K562 (cell line): Measurements from ENCODE around the gene BMP2K. TPM values are rescaled to one million over a fixed set of nuclear protein-coding genes. Genes with fewer than 3 reads are reported as not detected.

Experiments used
- CC2D1A ChIP-seq: fragments of 450-650 bp; IDR thresholded peaks from 2 replicates; pipeline ENCODE4 v1.6.1; 2017; ENCODE audit warnings: mild to moderate bottlenecking
- CXXC5 ChIP-seq: fragments of 250-450 bp; sonication (Bioruptor Pico); IDR thresholded peaks from 2 replicates; pipeline ENCODE4 v1.8.0; 2022; ENCODE audit warnings: inconsistent platforms, mild to moderate bottlenecking, moderate library complexity
- EGR1 ChIP-seq: fragments of 450-650 bp; conservative IDR thresholded peaks from 2 replicates; pipeline ENCODE4 v1.6.1; 2017; ENCODE audit warnings: mild to moderate bottlenecking
- ETV6 ChIP-seq, 3 experiments: fragments of 150-350 bp in 1 of 3; sonication (generic) in 1 of 3; formaldehyde crosslinking in 1 of 3; IDR thresholded peaks; 2 replicates each; pipeline versions ENCODE4 v1.6.1 to v1.8.0; 2014 to 2022; ENCODE audit warnings: borderline replicate concordance in 2 of 3, low read depth in 2 of 3, antibody characterized with exemption in 1 of 3, low read length in 1 of 3, mild to moderate bottlenecking in 1 of 3, missing genetic modification reagents in 1 of 3
- HIVEP1 ChIP-seq: fragments of 250-450 bp; sonication (Bioruptor Pico); IDR thresholded peaks from 2 replicates; pipeline ENCODE4 v1.4.0; 2020; ENCODE audit warnings: mild to moderate bottlenecking
- ILF3 ChIP-seq: fragments of 450-650 bp; IDR thresholded peaks from 2 replicates; pipeline ENCODE4 v1.6.1; 2018; ENCODE audit warnings: antibody characterized with exemption, mild to moderate bottlenecking, moderate library complexity, borderline replicate concordance
- KLF10 ChIP-seq: fragments of 250-450 bp; sonication (Bioruptor Pico); IDR thresholded peaks from 2 replicates; pipeline ENCODE4 v1.6.1; 2021; ENCODE audit warnings: matching md5 sums
- NFE2L1 ChIP-seq: fragments of 450-650 bp; IDR thresholded peaks from 2 replicates; pipeline ENCODE4 v1.6.1; 2016; ENCODE audit warnings: missing genetic modification characterization, low read depth, mild to moderate bottlenecking, missing compliant biosample characterization, moderate library complexity, borderline replicate concordance
- RB1 ChIP-seq: fragments of 450-650 bp; IDR thresholded peaks from 2 replicates; pipeline ENCODE4 v1.6.1; 2017; ENCODE audit warnings: low read depth, mild to moderate bottlenecking
- SMAD4 ChIP-seq: fragments of 250-450 bp; sonication (Bioruptor Pico); conservative IDR thresholded peaks from 2 replicates; pipeline ENCODE4 v1.8.0; 2021; ENCODE audit warnings: inconsistent platforms, mild to moderate bottlenecking, moderate library complexity
- SRSF3 ChIP-seq: fragments of 200-400 bp; formaldehyde crosslinking; IDR thresholded peaks from 2 replicates; pipeline ENCODE4 v1.6.1; 2016; ENCODE audit warnings: mild to moderate bottlenecking, low read length, moderate library complexity; ENCODE audit not compliant: insufficient read depth
- YY1 ChIP-seq, 3 experiments: IDR thresholded peaks; 2 replicates each; pipeline ENCODE4 v1.6.1; 2011; ENCODE audit warnings: low read length in 2 of 3, mild to moderate bottlenecking in 2 of 3, moderate library complexity in 2 of 3, borderline replicate concordance in 1 of 3, control low read depth in 1 of 3, low read depth in 1 of 3; ENCODE audit not compliant: insufficient read depth in 3 of 3, insufficient replicate concordance in 2 of 3, control insufficient read depth in 1 of 3, insufficient read length in 1 of 3; ENCODE audit errors: extremely low read depth in 1 of 3
- ZBTB33 ChIP-seq: sonication (generic); formaldehyde crosslinking; IDR thresholded peaks from 2 replicates; pipeline ENCODE4 v1.8.1; 2023; ENCODE audit warnings: mild to moderate bottlenecking, missing genetic modification reagents
- ZKSCAN3 ChIP-seq: fragments of 250-450 bp; sonication (Bioruptor Pico); IDR thresholded peaks from 2 replicates; pipeline ENCODE4 v1.4.0; 2020
- ZNF224 ChIP-seq: sonication (generic); formaldehyde crosslinking; IDR thresholded peaks from 2 replicates; pipeline ENCODE4 v1.8.0; 2022; ENCODE audit warnings: mild to moderate bottlenecking, missing genetic modification reagents
- ZNF407 ChIP-seq: fragments of 450-650 bp; IDR thresholded peaks from 2 replicates; pipeline ENCODE4 v1.6.1; 2016; ENCODE audit warnings: low read depth
- ZNF507 ChIP-seq: conservative IDR thresholded peaks from 2 replicates; pipeline ENCODE4 v1.6.1; 2017; ENCODE audit warnings: missing genetic modification characterization, missing compliant biosample characterization
- polyA plus RNA-seq, 8 experiments: library from polyadenylated mRNA; depleted of rRNA in 4 of 8; stranded (reverse) in 5 of 8; unstranded in 3 of 8; fragments of >200 nt; fragmentation: Nextera tagmentation in 2 of 8; fragmentation: Illumina TruSeq in 1 of 8; extraction: Ambion mirVana in 2 of 8; extraction: Trizol in 1 of 8; gene quantifications; 2 replicates each; pipeline versions ENCODE4 v1.2.1 to v1.2.3, GENCODE V29; 2011 to 2014; ENCODE audit warnings: inconsistent platforms in 1 of 8, missing spikeins in 1 of 8
- total RNA-seq, 7 experiments: library from RNA; depleted of rRNA in 6 of 7; stranded (reverse); fragments of >200 nt in 6 of 7; fragmentation: Illumina TruSeq in 2 of 7; extraction: Trizol in 2 of 7; gene quantifications; 2 replicates each; pipeline versions ENCODE4 v1.2.1 to v1.2.3, GENCODE V29; 2011 to 2021; ENCODE audit warnings: low replicate concordance in 1 of 7

The BMP2K gene
- total and polyA plus RNA-seq, 9 of the 15 experiments (the other 6 are each of a cell fraction or from before 2014, with no cell fraction given): 17.0 to 217 (median 104) TPM

- no peak for TF ChIP-seq ZNF507
- TF ChIP-seq ZBTB33 (CRISPR knock-in tag): no peak
- peak in 1 of 3 experiments; percentile 49 for TF ChIP-seq YY1 (IDR thresholded peaks at IDR 0.05; ENCODE audit: borderline replicate concordance in 1 of 3, control insufficient read depth in 1 of 3, extremely low read depth in 1 of 3, insufficient read depth in 3 of 3, insufficient read length in 1 of 3, insufficient replicate concordance in 2 of 3, low read depth in 1 of 3, low read length in 2 of 3)
- TF ChIP-seq RB1: peak; percentile 75
- peak; percentile 71 for TF ChIP-seq CXXC5
- no peak for TF ChIP-seq CC2D1A
- no peak for TF ChIP-seq SRSF3
- no peak for TF ChIP-seq NFE2L1 (tag)
- no peak for TF ChIP-seq ZNF224 (CRISPR knock-in tag)
- no peak for TF ChIP-seq ETV6 (IDR thresholded peaks at IDR 0.05; ENCODE audit: borderline replicate concordance in 1 of 2, low read depth in 2 of 2, low read length in 1 of 2)
- TF ChIP-seq ETV6 (CRISPR knock-in tag; IDR thresholded peaks at IDR 0.05; ENCODE audit: borderline replicate concordance): no peak
- TF ChIP-seq HIVEP1 (CRISPR knock-in tag): no peak
- no peak for TF ChIP-seq KLF10 (CRISPR knock-in tag)
- TF ChIP-seq ZKSCAN3 (CRISPR knock-in tag): no peak
- peak; percentile 90 for TF ChIP-seq SMAD4
- 0 out of 2 replicates have a peak, but pooled peaks have one; percentile 72 for TF ChIP-seq ILF3
- no peak for TF ChIP-seq ZNF407
- TF ChIP-seq EGR1: peak; percentile 30; the same call in 1 of the 2 replicates
Measured at GRCh38 chr4:78776079-78776728, at the start of gene BMP2K (continued).
